H1 (cell line): Measurements from ENCODE around the gene RORB. TPM values are rescaled to one million over a fixed set of nuclear protein-coding genes. Genes with fewer than 3 reads are reported as not detected.

Experiments
- CTCF ChIA-PET: fragments of 300-600 bp; sonication (Branson Sonifier 250); formaldehyde crosslinking; loops from one replicate; lab custom pipeline; 2021; ENCODE audit not compliant: partially characterized antibody; lab: Charles Lee
- POLR2A ChIA-PET: fragments of 300-600 bp; sonication (Branson Sonifier 250); formaldehyde crosslinking; loops from one replicate; lab custom pipeline; 2021; ENCODE audit warnings: inconsistent platforms; ENCODE audit not compliant: partially characterized antibody; lab: Charles Lee
- DNase-seq, 2 experiments: peaks; one replicate each; pipeline versions ENCODE4 v3.0.0 to v3.0.0-alpha.2; 2010 to 2022; ENCODE audit warnings: low spot score in 2 of 2, low read depth in 1 of 2, mixed read lengths in 1 of 2
- FAIRE-seq: peaks from 2 replicates; lab custom pipeline; 2011; peaks lifted over from hg19 to GRCh38; lab: Jason Lieb, UNC
- H2AFZ ChIP-seq: 2 replicates; pipeline ENCODE4 v1.8.1; 2012; ENCODE audit warnings: low read length, inconsistent platforms
- H2AK5ac ChIP-seq: 2 replicates; pipeline ENCODE4 v1.6.1; 2013; ENCODE audit warnings: low read depth, low read length
- H2BK120ac ChIP-seq: replicated peaks from 2 replicates; pipeline ENCODE3; 2013; ENCODE audit warnings: low read depth, low read length, inconsistent platforms
- H2BK12ac ChIP-seq: 2 replicates; pipeline ENCODE4 v1.6.1; 2013; ENCODE audit warnings: low read depth, low read length
- H2BK15ac ChIP-seq: 2 replicates; pipeline ENCODE4 v1.6.1; 2013; ENCODE audit warnings: low read length
- H2BK20ac ChIP-seq: 2 replicates; pipeline ENCODE4 v1.6.1; 2013; ENCODE audit warnings: low read length
- H2BK5ac ChIP-seq: 2 replicates; pipeline ENCODE4 v1.6.1; 2013; ENCODE audit warnings: low read depth, low read length
- H3K14ac ChIP-seq: 2 replicates; pipeline ENCODE4 v1.6.1; 2013; ENCODE audit warnings: inconsistent platforms; ENCODE audit not compliant: insufficient read length
- H3K18ac ChIP-seq: 2 replicates; pipeline ENCODE4 v1.6.1; 2013; ENCODE audit warnings: low read length; ENCODE audit errors: extremely low read depth
- H3K23ac ChIP-seq: 2 replicates; pipeline ENCODE4 v1.6.1; 2013; ENCODE audit warnings: inconsistent platforms; ENCODE audit not compliant: insufficient read length
- H3K23me2 ChIP-seq: 2 replicates; pipeline ENCODE4 v1.6.1; 2013; ENCODE audit warnings: low read depth, low read length
- H3K27ac ChIP-seq: 2 replicates; pipeline ENCODE4 v1.6.1; 2011; ENCODE audit warnings: low read depth, low read length, inconsistent platforms
- H3K27me3 ChIP-seq, 4 experiments: replicated peaks in 1 of 4; 1 replicate in 1 of 4; 2 replicates in 3 of 4; pipeline versions ENCODE4 v1.6.1 to v1.8.1; 2011 to 2013; ENCODE audit warnings: low read length in 3 of 4, mild to moderate bottlenecking in 3 of 4, inconsistent platforms in 2 of 4, mixed read lengths in 2 of 4, moderate library complexity in 1 of 4; ENCODE audit not compliant: control insufficient read depth in 3 of 4, insufficient read depth in 3 of 4; ENCODE audit errors: extremely low read depth in 1 of 4
- H3K36me3 ChIP-seq, 4 experiments: 2 replicates each; pipeline versions ENCODE4 v1.6.1 to v1.8.1; 2011 to 2013; ENCODE audit warnings: mild to moderate bottlenecking in 4 of 4, low read length in 3 of 4, moderate library complexity in 2 of 4, control low read depth in 1 of 4, inconsistent platforms in 1 of 4; ENCODE audit not compliant: insufficient read depth in 4 of 4, control insufficient read depth in 2 of 4
- H3K4ac ChIP-seq: replicated peaks from 2 replicates; pipeline ENCODE3; 2013; ENCODE audit warnings: low read length, low read depth, mixed read lengths, inconsistent platforms; ENCODE audit not compliant: insufficient read length
- H3K4me1 ChIP-seq, 4 experiments: replicated peaks in 1 of 4; 1 replicate in 1 of 4; 2 replicates in 3 of 4; pipeline versions ENCODE4 v1.6.1 to v1.8.1; 2011 to 2013; ENCODE audit warnings: low read length in 3 of 4, inconsistent platforms in 2 of 4, mixed read lengths in 1 of 4; ENCODE audit not compliant: insufficient read depth in 4 of 4, control insufficient read depth in 3 of 4
- H3K4me2 ChIP-seq, 2 experiments: 2 replicates each; pipeline versions ENCODE4 v1.6.1 to v1.8.1; 2011 to 2013; ENCODE audit warnings: low read depth in 2 of 2, low read length in 2 of 2, control low read depth in 1 of 2, inconsistent platforms in 1 of 2, mild to moderate bottlenecking in 1 of 2; ENCODE audit not compliant: insufficient read depth in 1 of 2
- H3K4me3 ChIP-seq, 4 experiments: fragments of 200-600, 300-600 bp in 1 of 4; sonication (generic), shearing (Covaris generic), sonication (Bioruptor Twin) in 1 of 4; 2 replicates each; pipeline versions ENCODE4 v1.5.1 to v1.8.1; 2011 to 2016; ENCODE audit warnings: low read length in 4 of 4, low read depth in 3 of 4, control low read depth in 2 of 4, inconsistent platforms in 2 of 4, mild to moderate bottlenecking in 2 of 4, mixed read lengths in 1 of 4, moderate library complexity in 1 of 4; ENCODE audit not compliant: insufficient read depth in 2 of 4; ENCODE audit errors: extremely low read depth in 1 of 4
- H3K56ac ChIP-seq: replicated peaks from 2 replicates; pipeline ENCODE3; 2013; ENCODE audit warnings: low read depth, mild to moderate bottlenecking, mixed read lengths, low read length, inconsistent platforms; ENCODE audit not compliant: insufficient read length
- H3K79me1 ChIP-seq: 2 replicates; pipeline ENCODE4 v1.6.1; 2013; ENCODE audit warnings: low read depth, low read length, control low read depth
- H3K79me2 ChIP-seq, 2 experiments: 2 replicates each; pipeline versions ENCODE4 v1.6.1 to v1.8.1; 2012 to 2013; ENCODE audit warnings: low read length in 2 of 2, mild to moderate bottlenecking in 2 of 2, inconsistent platforms in 1 of 2; ENCODE audit not compliant: insufficient read depth in 2 of 2, control insufficient read depth in 1 of 2
- H3K9ac ChIP-seq, 4 experiments: replicated peaks in 1 of 4; 1 replicate in 1 of 4; 2 replicates in 3 of 4; pipeline versions ENCODE4 v1.6.1 to v1.8.1; 2011 to 2013; ENCODE audit warnings: low read depth in 3 of 4, low read length in 3 of 4, control low read depth in 2 of 4, mild to moderate bottlenecking in 2 of 4, moderate library complexity in 2 of 4, inconsistent platforms in 1 of 4; ENCODE audit errors: extremely low read depth in 1 of 4
- H3K9me3 ChIP-seq, 2 experiments: 2 replicates each; pipeline versions ENCODE4 v1.6.1 to v1.8.1; 2012 to 2013; ENCODE audit warnings: mild to moderate bottlenecking in 2 of 2, moderate library complexity in 2 of 2, control low read depth in 1 of 2, inconsistent platforms in 1 of 2, low read depth in 1 of 2, low read length in 1 of 2, mixed read lengths in 1 of 2; ENCODE audit not compliant: insufficient read depth in 2 of 2
- H4K20me1 ChIP-seq, 2 experiments: replicated peaks in 1 of 2; 2 replicates each; pipeline versions ENCODE3 to v1.8.1; 2011 to 2013; ENCODE audit warnings: inconsistent platforms in 2 of 2, low read length in 2 of 2, mild to moderate bottlenecking in 1 of 2; ENCODE audit not compliant: insufficient read depth in 2 of 2, control insufficient read depth in 1 of 2
- H4K5ac ChIP-seq: 2 replicates; pipeline ENCODE4 v1.6.1; 2013; ENCODE audit warnings: low read length, low read depth, mixed read lengths, inconsistent platforms; ENCODE audit not compliant: insufficient read length
- H4K8ac ChIP-seq: 2 replicates; pipeline ENCODE4 v1.8.0; 2013; ENCODE audit warnings: mild to moderate bottlenecking, moderate library complexity, low read length, inconsistent platforms; ENCODE audit not compliant: insufficient read depth; ENCODE audit errors: extremely low read depth
- H4K91ac ChIP-seq: replicated peaks from 2 replicates; pipeline ENCODE3; 2013; ENCODE audit warnings: low read length, mixed read lengths, inconsistent platforms; ENCODE audit not compliant: insufficient read length
- BACH1 ChIP-seq: IDR thresholded peaks from 2 replicates; pipeline ENCODE4 v1.6.1; 2012; ENCODE audit warnings: low read length, improper control_type of control experiment
- CTBP2 ChIP-seq: IDR thresholded peaks from 2 replicates; pipeline ENCODE4 v1.7.0; 2011; ENCODE audit warnings: borderline replicate concordance, mild to moderate bottlenecking, moderate library complexity, mixed read lengths, low read length; ENCODE audit not compliant: insufficient read depth, insufficient read length
- EGR1 ChIP-seq: IDR thresholded peaks from 2 replicates; pipeline ENCODE4 v1.6.1; 2011; ENCODE audit warnings: low read depth, low read length, borderline replicate concordance
- EZH2 ChIP-seq: fragments of 200-600 bp; sonication (generic); IDR thresholded peaks from 2 replicates; pipeline ENCODE4 v1.7.1; 2012; ENCODE audit warnings: low read depth, mild to moderate bottlenecking, moderate library complexity, low read length, inconsistent platforms; ENCODE audit not compliant: severe bottlenecking
- FOSL1 ChIP-seq: IDR thresholded peaks from 2 replicates; pipeline ENCODE4 v1.6.1; 2011; ENCODE audit warnings: mild to moderate bottlenecking, low read depth, low read length, moderate library complexity; ENCODE audit not compliant: insufficient read depth
- GTF2F1 ChIP-seq: IDR thresholded peaks from 2 replicates; pipeline ENCODE4 v1.6.1; 2012; ENCODE audit warnings: low read depth, low read length, improper control_type of control experiment, borderline replicate concordance
- HDAC2 ChIP-seq, 2 experiments: fragments of 300-600 bp in 1 of 2; sonication (generic) in 1 of 2; IDR thresholded peaks; 2 replicates each; pipeline ENCODE4 v1.6.1; 2011 to 2012; ENCODE audit warnings: low read depth in 2 of 2, low read length in 2 of 2, mild to moderate bottlenecking in 2 of 2, moderate library complexity in 2 of 2, borderline replicate concordance in 1 of 2, inconsistent platforms in 1 of 2
- JUND ChIP-seq: IDR thresholded peaks from 2 replicates; pipeline ENCODE4 v1.6.1; 2011; ENCODE audit warnings: mild to moderate bottlenecking, improper control_type of control experiment, low read length
- MAFK ChIP-seq: IDR thresholded peaks from 2 replicates; pipeline ENCODE4 v1.6.1; 2012; ENCODE audit warnings: low read depth, mild to moderate bottlenecking, improper control_type of control experiment, low read length
- RAD21 ChIP-seq, 2 experiments: IDR thresholded peaks in 1 of 2; conservative IDR thresholded peaks in 1 of 2; 2 replicates each; pipeline ENCODE4 v1.6.1; 2011; ENCODE audit warnings: low read depth in 2 of 2, low read length in 2 of 2, improper control_type of control experiment in 1 of 2, inconsistent platforms in 1 of 2, mild to moderate bottlenecking in 1 of 2, moderate library complexity in 1 of 2
- RNF2 ChIP-seq: fragments of 200-900, 300-1000 bp; sonication (generic); IDR thresholded peaks from 2 replicates; pipeline ENCODE4 v1.7.1; 2016; ENCODE audit warnings: borderline replicate concordance, low read depth, mild to moderate bottlenecking, antibody characterized with exemption, low read length; ENCODE audit not compliant: poor library complexity, severe bottlenecking; ENCODE audit errors: missing control alignments
- YY1 ChIP-seq: IDR thresholded peaks from 2 replicates; pipeline ENCODE4 v1.6.1; 2011; ENCODE audit warnings: low read depth, mild to moderate bottlenecking, low read length
- WGBS, 2 experiments: shearing (Covaris generic) in 1 of 2; methylation state at CpG; one replicate each; pipeline versions ENCODE4 v1.1.6 to v1.1.7; 2013 to 2015; ENCODE audit warnings: low lambda C conversion rate in 2 of 2, mixed read lengths in 2 of 2, inconsistent platforms in 1 of 2, low coverage in 1 of 2, missing lambda C conversion rate in 1 of 2; ENCODE audit not compliant: insufficient replicate concordance in 2 of 2, insufficient coverage in 1 of 2, insufficient read length in 1 of 2; ENCODE audit errors: extremely low coverage in 1 of 2, missing lambda C conversion rate in 1 of 2; 5-methylcytosine and 5-hydroxymethylcytosine counted together
- polyA plus RNA-seq, 7 experiments: library from polyadenylated mRNA; depleted of rRNA in 3 of 7; stranded (reverse) in 5 of 7; unstranded in 2 of 7; fragments of >200 nt in 5 of 7; fragments of 200-250 nt in 2 of 7; gene quantifications; 1 replicate in 5 of 7; 2 replicates in 1 of 7; 4 replicates in 1 of 7; pipeline versions ENCODE4 v1.2.1 to v1.2.3, GENCODE V29; 2011 to 2013; ENCODE audit warnings: missing spikeins in 2 of 7, mixed read lengths in 2 of 7
- total RNA-seq: library from RNA; stranded (reverse); fragmentation: NEBNext Ultra II Directional; extraction: Animal tissue kit (Norgen Biotek cat#: 25700); gene quantifications from 2 replicates; pipeline ENCODE4 v1.2.1, GENCODE V29; 2021
- TF ChIP-seq, protein P1 (sequence below): IDR thresholded peaks from 2 replicates; pipeline ENCODE4 v1.6.1; 2012; ENCODE audit warnings: inconsistent platforms

The RORB gene
- total and polyA plus RNA-seq, 2 of the 8 experiments (the other 6 are each of a cell fraction or from before 2014, with no cell fraction given) = 2.3 to 7.1 TPM

DNA sequence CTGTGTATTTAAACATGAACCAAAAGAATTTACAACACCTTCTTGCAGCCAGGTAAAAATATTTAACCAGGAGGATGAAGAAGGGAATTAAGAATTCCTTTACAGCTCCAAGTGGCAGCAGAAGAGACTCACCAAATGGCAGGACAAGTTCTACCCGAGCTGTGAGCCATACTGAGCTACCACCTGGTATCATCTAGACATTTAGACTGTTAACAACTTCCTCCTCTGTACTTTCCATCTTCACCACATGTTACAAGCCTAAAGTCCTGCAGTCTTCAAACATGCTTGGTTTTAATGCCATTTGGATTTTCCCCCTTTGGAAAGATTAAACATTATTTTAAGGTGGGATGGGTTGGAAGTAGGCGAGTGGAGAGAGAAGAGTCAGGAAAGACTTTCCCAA, 200.4 kb downstream of the RORB start:
- WGBS, 2 experiments = 91 to 100% methylated on average over 1 to 2 of the region's 2 CpGs
- H3K23ac ChIP-seq = no peak overlapping the region
- no peak for TF ChIP-seq JUND
- TF ChIP-seq BACH1 = no peak
- TF ChIP-seq HDAC2 (IDR thresholded peaks at IDR 0.05; ENCODE audit: borderline replicate concordance in 1 of 2, low read depth in 2 of 2, low read length in 2 of 2) = no peak
- no peak for TF ChIP-seq EGR1
- TF ChIP-seq, protein P1, sequence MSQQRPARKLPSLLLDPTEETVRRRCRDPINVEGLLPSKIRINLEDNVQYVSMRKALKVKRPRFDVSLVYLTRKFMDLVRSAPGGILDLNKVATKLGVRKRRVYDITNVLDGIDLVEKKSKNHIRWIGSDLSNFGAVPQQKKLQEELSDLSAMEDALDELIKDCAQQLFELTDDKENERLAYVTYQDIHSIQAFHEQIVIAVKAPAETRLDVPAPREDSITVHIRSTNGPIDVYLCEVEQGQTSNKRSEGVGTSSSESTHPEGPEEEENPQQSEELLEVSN = no peak
- TF ChIP-seq CTBP2 = no peak
- TF ChIP-seq RNF2 = no peak
- no peak for TF ChIP-seq YY1
- TF ChIP-seq MAFK = no peak
- no peak for TF ChIP-seq RAD21 (IDR thresholded peaks at IDR 0.05 in 1 of 2, conservative IDR thresholded peaks at IDR 0.05 in 1 of 2; ENCODE audit: low read depth in 2 of 2, low read length in 2 of 2)
- TF ChIP-seq GTF2F1 = no peak
- no peak for TF ChIP-seq FOSL1
- no peak for TF ChIP-seq EZH2
- TF ChIP-seq, all 59 proteins: peak for 0
- Histone ChIP-seq H3K18ac (no peak overlapping the region), H2BK12ac (no peak overlapping the region), H3K14ac (no peak overlapping the region), H3K56ac (no peak overlapping the region), H3K36me3 (no peaks in the 10 kb centered on the region), H4K20me1 (no peaks in the 10 kb centered on the region), H4K5ac (no peak overlapping the region), H3K4ac (no peak overlapping the region), H3K27ac (no peak overlapping the region), H2BK120ac (no peak overlapping the region), H4K91ac (no peak overlapping the region), H2BK5ac (no peak overlapping the region), H3K4me1 (no peaks in the 10 kb centered on the region), H2AFZ (no peak overlapping the region), H3K4me2 (no peak overlapping the region), H3K9ac (no peak overlapping the region), H2AK5ac (no peak overlapping the region), H2BK20ac (no peak overlapping the region), H3K23me2 (no peaks in the 10 kb centered on the region), H4K8ac (no peak overlapping the region), H3K79me1 (no peaks in the 10 kb centered on the region), H2BK15ac (no peak overlapping the region), H3K79me2 (no peaks in the 10 kb centered on the region), H3K9me3 (no peaks in the 10 kb centered on the region), H3K27me3 (no peaks in the 10 kb centered on the region), H3K4me3 (no peak overlapping the region)
- DNase-seq (no peak), FAIRE-seq (no peak)
- CTCF ChIA-PET = interaction anchor here (1.2 to 2.4 kb wide), 4 partner anchors 13 to 40 kb away, joined by 3 to 10 read pairs (median 4); no protein-coding TSS in a partner anchor
- POLR2A ChIA-PET = no interaction called here
